HCT116 (cell line): ENCODE measurements around the gene MTG1. TPM values are rescaled to one million over a fixed set of nuclear protein-coding genes. Genes with fewer than 3 reads are reported as not detected.

Experiments
- ATAC-seq: fragments of 200-7000 bp; cut with Tn5 transposase; 2 replicates; pipeline ENCODE4 v1.9.1; 2020; ENCODE audit warnings: mild to moderate bottlenecking, moderate library complexity
- BruUV-seq: library from RNA; stranded (reverse); fragments of 400-500 nt; replicated peaks from 2 replicates; lab custom pipeline; 2021; lab: Mats Ljungman, UMichigan
- CTCF ChIA-PET: fragments of 300-600 bp; sonication (Branson Sonifier 250); formaldehyde crosslinking; loops from one replicate; lab custom pipeline; 2021; ENCODE audit warnings: antibody characterized with exemption; lab: Charles Lee
- POLR2A ChIA-PET: fragments of 300-600, 350-600 bp; sonication (Branson Sonifier 250); formaldehyde crosslinking; loops from one replicate; lab custom pipeline; 2021; ENCODE audit warnings: antibody characterized with exemption; lab: Charles Lee
- RAD21 ChIA-PET, 2 experiments: fragments of 300-600 bp; sonication (Branson Sonifier 250); formaldehyde crosslinking; loops; one replicate each; lab custom pipeline; 2023; ENCODE audit warnings: low total read pairs in 2 of 2; ENCODE audit not compliant: uncharacterized antibody in 2 of 2, unreplicated experiment in 2 of 2, low non-redundant PET in 1 of 2; lab: Charles Lee
- DNase-seq: peaks from one replicate; pipeline ENCODE4 v3.0.0-alpha.2; 2010; ENCODE audit warnings: low read depth, low spot score
- H2AFZ ChIP-seq: fragments of 200-600 bp; shearing (Covaris generic), sonication (generic); 2 replicates; pipeline ENCODE4 v1.6.1; 2017; ENCODE audit warnings: low read depth, mixed run types, mixed read lengths, antibody characterized with exemption, low read length; ENCODE audit not compliant: poor library complexity, severe bottlenecking
- H3K27ac ChIP-seq: 2 replicates; pipeline ENCODE4 v1.5.1; 2012; ENCODE audit warnings: low read depth, low read length
- H3K27me3 ChIP-seq: fragments of 200-600 bp; sonication (generic); 2 replicates; pipeline ENCODE4 v1.6.1; 2016; ENCODE audit warnings: mixed run types, low read length, mixed read lengths; ENCODE audit not compliant: insufficient read depth
- H3K36me3 ChIP-seq, 2 experiments: fragments of 200-500 bp in 1 of 2; fragments of 200-600 bp in 1 of 2; sonication (Bioruptor generic) in 1 of 2; sonication (generic) in 1 of 2; 2 replicates each; pipeline versions ENCODE4 v1.5.1 to v1.6.1; 2014 to 2016; ENCODE audit warnings: low read length in 2 of 2, inconsistent platforms in 1 of 2, mixed read lengths in 1 of 2, mixed run types in 1 of 2; ENCODE audit not compliant: insufficient read depth in 2 of 2, control insufficient read depth in 1 of 2
- H3K4me1 ChIP-seq, 2 experiments: fragments of 200-600 bp in 1 of 2; sonication (generic) in 1 of 2; 2 replicates each; pipeline versions ENCODE4 v1.5.1 to v1.6.1; 2012 to 2017; ENCODE audit warnings: low read length in 2 of 2, inconsistent platforms in 1 of 2, mild to moderate bottlenecking in 1 of 2, mixed read lengths in 1 of 2, mixed run types in 1 of 2, moderate library complexity in 1 of 2; ENCODE audit not compliant: insufficient read depth in 2 of 2, control insufficient read depth in 1 of 2
- H3K4me2 ChIP-seq: fragments of 200-600 bp; sonication (generic); 2 replicates; pipeline ENCODE4 v1.6.1; 2017; ENCODE audit warnings: mixed run types, low read length, mixed read lengths
- H3K4me3 ChIP-seq, 2 experiments: fragments of 200-600 bp in 1 of 2; sonication (generic) in 1 of 2; replicated peaks in 1 of 2; 2 replicates each; pipeline ENCODE4 v1.5.1; 2011 to 2016; ENCODE audit warnings: low read length in 2 of 2, control low read depth in 1 of 2, low read depth in 1 of 2, mild to moderate bottlenecking in 1 of 2, mixed read lengths in 1 of 2, mixed run types in 1 of 2
- H3K79me2 ChIP-seq: fragments of 200-600 bp; sonication (generic); 2 replicates; pipeline ENCODE4 v1.6.1; 2017; ENCODE audit warnings: mild to moderate bottlenecking, mixed run types, low read length, moderate library complexity, mixed read lengths; ENCODE audit not compliant: insufficient read depth
- H3K9ac ChIP-seq: fragments of 200-600 bp; sonication (generic); 2 replicates; pipeline ENCODE4 v1.6.1; 2016; ENCODE audit warnings: low read length, mixed read lengths
- H3K9me2 ChIP-seq: fragments of 200-600 bp; sonication (generic), shearing (Covaris generic); 2 replicates; pipeline ENCODE4 v1.6.1; 2017; ENCODE audit warnings: mixed run types, mild to moderate bottlenecking, moderate library complexity; ENCODE audit not compliant: insufficient read depth
- H3K9me3 ChIP-seq, 2 experiments: fragments of 200-500 bp in 1 of 2; fragments of 200-600 bp in 1 of 2; sonication (Bioruptor generic) in 1 of 2; sonication (generic) in 1 of 2; 2 replicates each; pipeline ENCODE4 v1.6.1; 2014 to 2017; ENCODE audit warnings: low read length in 2 of 2, mixed read lengths in 2 of 2, inconsistent platforms in 1 of 2, low read depth in 1 of 2, mild to moderate bottlenecking in 1 of 2, mixed run types in 1 of 2, moderate library complexity in 1 of 2; ENCODE audit not compliant: control insufficient read depth in 1 of 2, insufficient read depth in 1 of 2
- H4K20me1 ChIP-seq: fragments of 200-600 bp; sonication (generic), shearing (Covaris generic); 2 replicates; pipeline ENCODE4 v1.6.1; 2017; ENCODE audit warnings: mixed run types, mild to moderate bottlenecking, moderate library complexity; ENCODE audit not compliant: insufficient read depth
- ATF3 ChIP-seq: IDR thresholded peaks from 2 replicates; pipeline ENCODE4 v1.6.1; 2012
- CEBPB ChIP-seq: IDR thresholded peaks from 2 replicates; pipeline ENCODE4 v1.6.1; 2012; ENCODE audit warnings: low read depth
- CTCF ChIP-seq, 3 experiments: fragments of 200-600 bp in 1 of 3; sonication (generic) in 1 of 3; IDR thresholded peaks in 2 of 3; conservative IDR thresholded peaks in 1 of 3; 2 replicates each; pipeline ENCODE4 v1.5.1; 2012 to 2017; ENCODE audit warnings: low read depth in 2 of 3, low read length in 2 of 3, antibody characterized with exemption in 1 of 3, borderline replicate concordance in 1 of 3, control low read depth in 1 of 3, mild to moderate bottlenecking in 1 of 3, mixed read lengths in 1 of 3, mixed run types in 1 of 3, moderate library complexity in 1 of 3; ENCODE audit not compliant: insufficient read depth in 1 of 3
- EZH2 ChIP-seq: fragments of 200-600 bp; sonication (generic); IDR thresholded peaks from 2 replicates; pipeline ENCODE4 v1.6.1; 2017; ENCODE audit warnings: antibody characterized with exemption, mixed run types
- FOSL1 ChIP-seq: IDR thresholded peaks from 2 replicates; pipeline ENCODE4 v1.6.1; 2012; ENCODE audit warnings: low read depth
- MAX ChIP-seq: IDR thresholded peaks from 2 replicates; pipeline ENCODE4 v1.6.1; 2012
- POLR2A ChIP-seq: IDR thresholded peaks from 2 replicates; pipeline ENCODE4 v1.7.0; 2011; ENCODE audit warnings: borderline replicate concordance; ENCODE audit not compliant: insufficient read depth, insufficient read length; ENCODE audit errors: extremely low read depth
- SIN3A ChIP-seq: IDR thresholded peaks from 2 replicates; pipeline ENCODE4 v1.6.1; 2012; ENCODE audit warnings: low read depth
- SRF ChIP-seq: IDR thresholded peaks from 2 replicates; pipeline ENCODE4 v1.6.1; 2012; ENCODE audit warnings: low read depth
- TCF7L2 ChIP-seq: IDR thresholded peaks from 2 replicates; pipeline ENCODE4 v1.7.0; 2011; ENCODE audit warnings: borderline replicate concordance, inconsistent platforms; ENCODE audit not compliant: insufficient read depth, insufficient read length; ENCODE audit errors: extremely low read depth
- YY1 ChIP-seq: IDR thresholded peaks from 2 replicates; pipeline ENCODE4 v1.6.1; 2011; ENCODE audit warnings: low read length, low read depth, moderate library complexity, mild to moderate bottlenecking; ENCODE audit not compliant: insufficient replicate concordance; ENCODE audit errors: extremely low read depth
- intact Hi-C: fragments of 100-400 bp; cut with micrococcal nuclease; formaldehyde crosslinking; loops from 2 replicates; pipeline ENCODE4 v1.10.0; 2022
- total RNA-seq: library from RNA; stranded (reverse); gene quantifications from one replicate; pipeline ENCODE4 v1.2.1, GENCODE V29; 2021; ENCODE audit not compliant: unreplicated experiment

MTG1 gene
- total RNA-seq, 1 experiment from 2014 or later, result 23.1 TPM

DNA sequence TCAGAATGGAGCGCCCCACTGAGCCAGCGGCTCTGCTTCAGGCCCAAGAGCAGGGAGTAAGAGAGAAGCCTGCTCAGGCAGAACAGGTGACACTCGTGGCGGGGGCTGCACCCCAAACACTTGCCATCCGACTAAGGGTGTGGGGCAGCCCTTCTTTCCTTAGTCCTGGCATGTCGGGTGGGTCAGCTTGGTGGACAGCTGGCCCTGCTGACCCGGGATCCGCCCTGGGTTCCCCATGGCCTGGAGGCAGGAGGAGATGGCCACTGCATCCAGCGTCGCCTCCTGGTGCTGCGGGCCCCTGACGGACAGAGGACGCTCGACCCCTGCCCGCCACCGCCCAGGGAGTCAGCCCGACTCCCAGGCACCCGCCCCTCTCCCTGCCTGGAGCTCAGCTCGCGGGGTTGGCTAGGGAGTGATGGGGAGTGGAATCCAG, 16.1 kb upstream of the MTG1 start:
- intact Hi-C loops, result no loop called here
- no TSS peak for BruUV-seq
- H3K9me2 ChIP-seq, result no peaks in the 10 kb centered on the region

More for the DNA sequence above, 16.1 kb upstream of the MTG1 start:
- H3K36me3 ChIP-seq, result no peaks in the 10 kb centered on the region
- no peaks in the 10 kb centered on the region for H3K27me3 ChIP-seq
- TF ChIP-seq POLR2A (no peak), CEBPB (no peak), MAX (no peak), YY1 (no peak), CTCF (IDR thresholded peaks at IDR 0.05 in 2 of 3, conservative IDR thresholded peaks at IDR 0.05 in 1 of 3; ENCODE audit: borderline replicate concordance in 1 of 3, insufficient read depth in 1 of 3, low read depth in 2 of 3, low read length in 2 of 3) (no peak), FOSL1 (no peak), SRF (no peak), ATF3 (no peak), TCF7L2 (no peak), SIN3A (no peak), EZH2 (no peak)
- peaks cover 0 to 10% of the 10 kb centered on the region in 2 experiments; a peak in 2 of 4 replicates for H3K4me1 ChIP-seq
- ChIA-PET CTCF (no interaction called here), RAD21 (no interaction called here), POLR2A (no interaction called here)
- no peaks in the 10 kb centered on the region for H3K9me3 ChIP-seq
- H4K20me1 ChIP-seq, result no peaks in the 10 kb centered on the region
- H3K79me2 ChIP-seq, result no peaks in the 10 kb centered on the region
- no peak overlapping the region for H2AFZ ChIP-seq
- peak overlapping the region; percentile 80 for H3K4me2 ChIP-seq
- H3K27ac ChIP-seq, result no peak overlapping the region; the same call in 1 of the 2 replicates
- H3K4me3 ChIP-seq, result peak overlapping the region; percentile 43 to 55; a peak in 2 of 4 replicates
- H3K9ac ChIP-seq, result no peak overlapping the region
- DNase-seq (no peak), ATAC-seq (no peak)
